Mesodermal cell (in vitro differentiated cells): Measurements from ENCODE around the gene TAF1L.
"Not testable (repeated sequence)": the region's sequence is repeated elsewhere in the genome, so short reads cannot be mapped to it uniquely, and the experiment has no call there.

ENCODE experiments used
- H3K27ac ChIP-seq: 2 replicates; pipeline ENCODE4 v1.7.0; 2013; ENCODE audit warnings: mild to moderate bottlenecking, low read depth, low read length, moderate library complexity; ENCODE audit not compliant: severe bottlenecking
- H3K36me3 ChIP-seq: 2 replicates; pipeline ENCODE4 v1.7.1; 2013; ENCODE audit warnings: mild to moderate bottlenecking, low read length, moderate library complexity; ENCODE audit not compliant: control insufficient read depth, insufficient read depth
- H3K4me1 ChIP-seq: one replicate; pipeline ENCODE4 v1.7.1; 2013; ENCODE audit warnings: mild to moderate bottlenecking, low read length; ENCODE audit not compliant: insufficient read depth, control insufficient read depth, poor library complexity, severe bottlenecking
- H3K4me3 ChIP-seq: 2 replicates; pipeline ENCODE4 v1.7.0; 2013; ENCODE audit warnings: low read length, control low read depth, mild to moderate bottlenecking; ENCODE audit not compliant: insufficient read depth, poor library complexity, severe bottlenecking; ENCODE audit errors: extremely low read depth
- H3K9me3 ChIP-seq: 2 replicates; pipeline ENCODE4 v1.7.1; 2013; ENCODE audit warnings: mild to moderate bottlenecking, low read length, moderate library complexity; ENCODE audit not compliant: control insufficient read depth
- WGBS, 2 experiments: methylation state at CpG; one replicate each; pipeline ENCODE4 v1.1.5; 2013; ENCODE audit warnings: missing lambda C conversion rate in 2 of 2; ENCODE audit not compliant: insufficient coverage in 2 of 2; 5-methylcytosine and 5-hydroxymethylcytosine counted together

Gene TAF1L

DNA sequence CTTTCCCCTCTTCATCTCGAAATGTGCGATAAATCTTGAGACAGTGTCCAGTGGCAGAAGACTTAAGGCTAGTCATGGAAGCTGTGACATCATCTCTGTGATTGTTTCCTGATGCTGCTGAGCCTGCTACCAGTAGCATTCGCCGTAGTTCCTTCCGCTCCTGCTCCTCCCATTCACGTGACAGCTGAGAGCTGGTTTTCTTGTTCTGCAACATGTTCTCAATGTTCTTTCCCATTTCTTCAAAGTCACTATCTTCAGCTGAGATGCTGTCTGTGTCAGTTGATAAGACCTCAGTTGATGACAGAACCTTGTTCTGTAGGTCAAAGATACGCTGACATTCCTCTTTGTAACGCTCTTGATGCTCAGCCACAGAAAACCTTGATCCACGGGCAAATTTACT, 3.5 kb downstream of the TAF1L start:
- 93 to 95% methylated on average over 7 to 8 of the region's 9 CpGs for WGBS, 2 experiments
- no peak overlapping the region for H3K4me3 ChIP-seq
- no peaks in the 10 kb centered on the region for H3K9me3 ChIP-seq
- no peak overlapping the region for H3K27ac ChIP-seq
- no peaks in the 10 kb centered on the region for H3K4me1 ChIP-seq
- H3K36me3 ChIP-seq = no peaks in the 10 kb centered on the region

DNA sequence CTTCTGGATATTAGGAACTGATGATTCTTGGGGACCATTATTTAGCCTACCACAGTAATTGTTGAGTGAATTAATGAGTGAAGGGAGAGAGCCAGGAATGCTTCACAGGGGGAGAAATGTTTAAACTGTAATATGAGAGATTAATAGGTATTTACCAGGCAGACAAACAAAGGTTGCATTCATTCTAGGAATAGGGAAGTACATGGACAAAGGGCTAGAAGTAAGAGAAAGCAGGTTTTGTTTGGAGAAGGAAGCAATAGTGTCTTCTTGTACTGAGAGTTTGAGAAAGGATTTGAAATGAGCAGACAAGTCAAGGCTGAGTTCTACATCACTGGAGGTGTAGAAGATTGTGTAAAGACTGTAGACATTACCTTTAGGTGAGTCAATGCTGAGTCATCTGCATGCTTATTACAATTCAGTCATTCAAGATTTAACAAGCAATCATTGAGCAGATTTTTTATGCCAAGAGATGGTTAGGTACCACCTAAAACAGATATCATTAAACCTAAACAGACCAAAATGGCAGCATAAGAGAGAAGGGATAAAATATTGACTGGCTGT, 8.0 kb downstream of the TAF1L start:
- Histone ChIP-seq H3K4me3 (no peak overlapping the region), H3K27ac (no peak overlapping the region), H3K9me3 (no peaks in the 10 kb centered on the region), H3K36me3 (no peaks in the 10 kb centered on the region), H3K4me1 (no peaks in the 10 kb centered on the region)

- Histone ChIP-seq H3K36me3 (no peaks in the 10 kb centered on the region), H3K4me1 (no peaks in the 10 kb centered on the region), H3K27ac (no peak overlapping the region), H3K9me3 (no peaks in the 10 kb centered on the region), H3K4me3 (no peak overlapping the region)
- 83 to 90% methylated on average over 2 of the region's 2 CpGs for WGBS, 2 experiments
These were observed 10.1 kb downstream of the TAF1L start for GRCh38 chr9:32625320-32625719.

DNA sequence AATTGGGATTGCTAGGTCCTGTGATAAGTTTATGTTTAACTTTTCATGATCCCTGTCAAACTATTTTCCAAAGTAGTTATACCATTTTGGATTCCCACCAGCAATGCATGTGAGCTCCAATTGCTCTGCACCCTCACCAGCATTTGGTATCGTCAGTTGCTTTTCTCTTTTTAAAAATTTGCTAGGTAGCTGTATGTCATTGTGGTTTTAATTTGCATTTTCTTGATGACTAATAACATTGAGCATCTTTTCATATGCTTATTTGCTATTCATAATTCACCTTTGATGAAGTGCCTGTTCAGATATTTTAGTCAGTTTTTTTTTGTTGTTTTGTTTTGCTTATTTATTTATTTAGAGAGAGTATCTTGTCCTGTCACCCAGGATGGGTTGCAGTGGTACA, 12.5 kb downstream of the TAF1L start:
- Histone ChIP-seq H3K4me3 (no peak overlapping the region), H3K27ac (no peak overlapping the region), H3K9me3 (no peaks in the 10 kb centered on the region), H3K4me1 (no peaks in the 10 kb centered on the region), H3K36me3 (no peaks in the 10 kb centered on the region)
- 100% methylated on average over 1 of the region's 1 CpG; no CpG with 5 or more reads in 1 of the 2 experiments for whole genome bisulfite sequencing, 2 experiments

GRCh38 chr9:32618261-32618660, 17.2 kb downstream of the TAF1L start:
- 74 to 81% methylated on average over 3 to 5 of the region's 5 CpGs for WGBS, 2 experiments

GRCh38 chr9:32606811-32607210, 28.7 kb downstream of the TAF1L start:
- Histone ChIP-seq H3K4me3 (no peak overlapping the region), H3K27ac (no peak overlapping the region), H3K36me3 (no peaks in the 10 kb centered on the region), H3K9me3 (no peaks in the 10 kb centered on the region), H3K4me1 (no peaks in the 10 kb centered on the region)
- 67% methylated on average over 1 of the region's 2 CpGs; no CpG with 5 or more reads in 1 of the 2 experiments for WGBS, 2 experiments

More at GRCh38 chr9:32618261-32618660, 17.2 kb downstream of the TAF1L start:
- Histone ChIP-seq H3K36me3 (no peaks in the 10 kb centered on the region), H3K27ac (no peak overlapping the region), H3K4me1 (no peaks in the 10 kb centered on the region), H3K9me3 (no peaks in the 10 kb centered on the region), H3K4me3 (no peak overlapping the region)

DNA sequence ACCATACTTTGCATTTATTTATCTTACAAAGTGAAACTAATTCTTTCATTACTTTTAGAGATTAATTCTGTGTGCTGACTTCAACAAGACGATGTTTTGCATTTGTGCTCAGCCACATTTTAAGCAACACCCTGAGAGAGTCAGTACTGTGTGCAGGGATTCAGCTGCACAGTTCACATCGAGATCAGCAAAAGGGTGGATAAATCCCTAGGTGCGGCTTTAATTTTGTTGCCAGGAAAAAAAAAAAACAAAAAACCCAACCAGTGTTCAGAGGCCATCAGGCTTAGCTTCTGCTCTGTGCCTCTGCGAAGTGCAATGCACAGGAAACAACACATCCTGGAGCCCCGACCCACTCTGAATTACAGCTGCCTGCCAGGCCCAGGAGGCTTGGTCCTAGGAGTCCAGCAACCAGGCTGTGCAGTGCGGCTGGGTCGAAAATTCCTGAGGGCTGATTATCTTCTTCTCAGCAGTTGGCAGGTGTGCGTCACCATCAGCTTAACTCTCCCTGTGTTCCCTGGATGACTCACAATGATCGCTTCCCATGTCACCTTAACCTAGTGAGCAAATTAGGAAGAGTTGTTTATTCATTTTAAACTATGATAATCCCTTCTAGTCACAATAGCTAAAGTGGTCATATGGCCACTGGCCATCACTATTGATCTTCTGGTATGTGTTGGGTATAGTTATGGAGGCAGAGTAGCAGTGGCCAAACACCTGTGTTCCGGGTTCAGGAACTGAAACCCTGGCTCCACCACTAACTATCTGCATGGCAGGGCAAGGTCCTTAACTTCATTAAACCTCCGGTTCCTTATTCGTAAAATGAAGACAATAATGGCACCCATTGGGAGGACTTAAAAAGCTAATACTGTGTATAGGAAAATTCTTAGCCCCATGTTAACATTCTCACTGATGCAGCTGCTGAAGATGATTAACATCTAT, 31.3 kb downstream of the TAF1L start:
- no peaks in the 10 kb centered on the region for H3K4me1 ChIP-seq
- H3K36me3 ChIP-seq = no peaks in the 10 kb centered on the region
- no peak overlapping the region for H3K27ac ChIP-seq
- H3K4me3 ChIP-seq = no peak overlapping the region
- H3K9me3 ChIP-seq = no peaks in the 10 kb centered on the region
- WGBS, 2 experiments = 92% methylated on average over 6 to 7 of the region's 12 CpGs

DNA sequence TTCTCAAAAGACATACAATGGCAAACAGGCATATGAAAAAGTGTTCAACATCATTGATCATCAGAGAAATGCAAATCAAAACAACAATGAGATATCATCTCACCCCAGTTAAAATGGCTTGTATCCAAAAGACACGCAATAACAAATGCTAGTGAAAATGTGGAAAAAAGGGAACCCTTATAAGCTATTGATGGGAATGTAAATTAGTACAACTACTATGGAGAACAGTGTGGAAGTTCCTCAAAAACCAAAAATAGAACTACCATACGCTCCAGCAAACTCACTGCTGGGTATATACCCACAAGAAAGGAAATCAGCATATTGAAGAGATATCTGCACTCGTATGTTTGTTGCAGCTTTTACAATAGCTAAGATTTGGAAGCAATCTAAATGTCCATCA, 36.4 kb downstream of the TAF1L start:
- H3K4me1 ChIP-seq, H3K4me3 ChIP-seq, H3K36me3 ChIP-seq, H3K9me3 ChIP-seq, H3K27ac ChIP-seq: not testable (repeated sequence)
- 92 to 100% methylated on average over 1 of the region's 3 CpGs for WGBS, 2 experiments

DNA sequence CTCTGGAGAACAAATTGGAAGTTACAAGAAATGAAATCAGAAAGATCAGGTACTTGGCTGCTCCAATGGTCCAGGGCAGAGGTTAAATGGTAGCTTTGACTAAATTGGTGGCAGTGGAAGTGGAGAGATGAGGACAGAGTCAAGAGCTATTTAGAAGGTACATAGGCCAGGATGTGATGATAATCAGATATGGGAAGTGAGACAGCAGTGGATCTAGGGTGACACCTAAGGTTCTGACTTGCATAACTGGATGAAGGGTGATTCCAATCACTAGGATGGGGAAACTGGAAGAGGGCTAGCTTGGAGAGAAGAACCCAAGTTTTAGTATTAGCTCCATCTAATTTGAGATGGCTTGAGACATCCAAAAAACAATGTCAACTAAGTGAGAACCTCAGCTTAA, 38.5 kb downstream of the TAF1L start:
- Histone ChIP-seq H3K27ac (no peak overlapping the region), H3K4me1 (no peaks in the 10 kb centered on the region), H3K36me3 (no peaks in the 10 kb centered on the region), H3K9me3 (peaks cover 3% of the 10 kb centered on the region), H3K4me3 (no peak overlapping the region)

DNA sequence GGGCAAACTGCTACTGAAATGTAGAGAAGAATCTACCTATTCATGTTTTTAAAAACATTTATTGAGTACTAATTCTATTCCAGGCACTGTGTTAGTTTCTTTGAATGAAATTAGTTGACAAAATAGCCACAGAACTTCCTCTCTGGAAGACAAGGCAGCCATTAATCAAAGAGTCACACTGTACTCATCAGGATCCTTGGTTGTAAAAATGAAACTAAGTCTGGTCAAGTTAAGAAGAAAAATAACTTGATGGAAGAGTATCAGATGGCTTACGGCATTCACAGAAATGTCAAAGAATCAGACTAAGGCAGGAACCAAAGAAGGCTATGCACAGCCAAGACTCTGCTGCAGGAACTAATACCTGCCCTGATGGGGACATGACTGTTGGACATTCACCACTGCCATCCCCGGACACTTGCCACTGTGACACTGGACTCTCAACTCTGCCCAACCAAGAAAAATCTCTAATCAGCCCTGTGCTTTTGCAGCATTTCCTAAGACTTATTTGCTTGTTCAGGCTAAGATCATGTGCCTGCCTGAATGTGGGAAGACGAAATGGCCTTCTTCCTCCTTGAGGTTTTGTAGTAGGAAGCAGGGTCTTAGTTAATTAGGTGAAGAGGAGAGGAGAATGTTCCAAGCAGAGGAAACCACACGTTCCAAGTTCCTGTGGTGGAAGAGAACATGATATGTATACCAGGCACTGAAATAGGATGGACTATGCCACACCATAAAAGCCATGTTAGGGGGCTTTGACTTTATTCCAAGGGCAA, 39.2 kb downstream of the TAF1L start:
- no peak overlapping the region for H3K27ac ChIP-seq
- no peak overlapping the region for H3K4me3 ChIP-seq
- WGBS, 2 experiments = 85 to 89% methylated on average over 4 of the region's 4 CpGs
- H3K36me3 ChIP-seq = no peaks in the 10 kb centered on the region
- no peaks in the 10 kb centered on the region for H3K4me1 ChIP-seq
- peaks cover 3% of the 10 kb centered on the region for H3K9me3 ChIP-seq
